Effector memory CD4-positive, alpha-beta T cell (primary cell): Measurements from ENCODE around the gene ZNF609.
"Not testable (repeated sequence)": the region's sequence is repeated elsewhere in the genome, so short reads cannot be mapped to it uniquely, and the experiment has no call there.

Experiments
- DNase-seq, 3 donors: peaks; one replicate each; pipeline ENCODE4 v3.0.0-alpha.2; 2020
- H3K27ac ChIP-seq: 2 replicates; pipeline ENCODE4 v1.7.0; 2013; ENCODE audit warnings: mild to moderate bottlenecking, low read length, moderate library complexity; ENCODE audit not compliant: insufficient read depth, poor library complexity, severe bottlenecking
- H3K27me3 ChIP-seq: replicated peaks from 2 replicates; pipeline ENCODE4 v1.7.0; 2013; ENCODE audit warnings: mild to moderate bottlenecking, low read length; ENCODE audit not compliant: insufficient read depth, control insufficient read depth, poor library complexity, severe bottlenecking
- H3K36me3 ChIP-seq: 2 replicates; pipeline ENCODE4 v1.7.0; 2013; ENCODE audit warnings: mild to moderate bottlenecking, low read length, moderate library complexity; ENCODE audit not compliant: control insufficient read depth, insufficient read depth
- H3K4me1 ChIP-seq: 2 replicates; pipeline ENCODE4 v1.7.0; 2013; ENCODE audit warnings: low read length, mild to moderate bottlenecking; ENCODE audit not compliant: control insufficient read depth, insufficient read depth, poor library complexity, severe bottlenecking
- H3K4me3 ChIP-seq: 2 replicates; pipeline ENCODE4 v1.7.0; 2013; ENCODE audit warnings: low read length, low read depth, mild to moderate bottlenecking; ENCODE audit not compliant: insufficient read depth, poor library complexity, severe bottlenecking
- H3K9me3 ChIP-seq: 2 replicates; pipeline ENCODE4 v1.7.0; 2013; ENCODE audit warnings: mild to moderate bottlenecking, low read length, moderate library complexity; ENCODE audit not compliant: control insufficient read depth

The ZNF609 gene

GRCh38 chr15:64640146-64640871 lies 179.9 kb downstream of the ZNF609 start:
- no peak for DNase-seq
- no peaks in the 10 kb centered on the region for H3K27me3 ChIP-seq
- no peaks in the 10 kb centered on the region for H3K9me3 ChIP-seq
- no peak overlapping the region for H3K4me3 ChIP-seq
- no peak overlapping the region for H3K27ac ChIP-seq
- H3K4me1 ChIP-seq = peaks cover 17% of the 10 kb centered on the region
- peaks cover 5% of the 10 kb centered on the region for H3K36me3 ChIP-seq

GRCh38 chr15:64642875-64643274 lies 182.5 kb downstream of the ZNF609 start:
- Histone ChIP-seq H3K4me1 (peaks cover 7% of the 10 kb centered on the region), H3K9me3 (no peaks in the 10 kb centered on the region), H3K4me3 (no peak overlapping the region), H3K27me3 (no peaks in the 10 kb centered on the region), H3K36me3 (no peaks in the 10 kb centered on the region), H3K27ac (no peak overlapping the region)
- DNase-seq = no peak

GRCh38 chr15:64643685-64644084 lies 183.3 kb downstream of the ZNF609 start:
- H3K36me3 ChIP-seq = no peaks in the 10 kb centered on the region
- H3K27me3 ChIP-seq = no peaks in the 10 kb centered on the region
- no peak for DNase-seq
- no peaks in the 10 kb centered on the region for H3K9me3 ChIP-seq
- H3K4me1 ChIP-seq = peaks cover 7% of the 10 kb centered on the region
- no peak overlapping the region for H3K27ac ChIP-seq
- H3K4me3 ChIP-seq = no peak overlapping the region

GRCh38 chr15:64644811-64645210 lies 184.4 kb downstream of the ZNF609 start:
- H3K9me3 ChIP-seq, H3K4me1 ChIP-seq, H3K36me3 ChIP-seq, H3K4me3 ChIP-seq, DNase-seq, H3K27ac ChIP-seq, H3K27me3 ChIP-seq: not testable (repeated sequence)

GRCh38 chr15:64645995-64646394 lies 185.6 kb downstream of the ZNF609 start:
- H3K27me3 ChIP-seq = no peaks in the 10 kb centered on the region
- DNase-seq = no peak
- no peak overlapping the region for H3K27ac ChIP-seq
- no peaks in the 10 kb centered on the region for H3K9me3 ChIP-seq
- no peaks in the 10 kb centered on the region for H3K36me3 ChIP-seq
- no peak overlapping the region for H3K4me3 ChIP-seq
- peaks cover 10% of the 10 kb centered on the region for H3K4me1 ChIP-seq

- Histone ChIP-seq H3K27me3 (no peaks in the 10 kb centered on the region), H3K27ac (no peak overlapping the region), H3K36me3 (no peaks in the 10 kb centered on the region), H3K4me3 (no peak overlapping the region), H3K4me1 (peaks cover 23% of the 10 kb centered on the region), H3K9me3 (no peaks in the 10 kb centered on the region)
- DNase-seq = no peak
These were observed 187.0 kb downstream of the ZNF609 start for GRCh38 chr15:64647367-64647766.

- H3K27ac ChIP-seq = peak overlapping the region; percentile 23
- no peak for DNase-seq
- H3K4me3 ChIP-seq = no peak overlapping the region
- H3K4me1 ChIP-seq = peaks cover 25% of the 10 kb centered on the region
- H3K36me3 ChIP-seq = no peaks in the 10 kb centered on the region
- no peaks in the 10 kb centered on the region for H3K27me3 ChIP-seq
- H3K9me3 ChIP-seq = no peaks in the 10 kb centered on the region
These were observed 190.2 kb downstream of the ZNF609 start for GRCh38 chr15:64650552-64650951.

- Histone ChIP-seq H3K9me3 (no peaks in the 10 kb centered on the region), H3K27ac (peak overlapping the region; percentile 55), H3K4me3 (no peak overlapping the region), H3K27me3 (no peaks in the 10 kb centered on the region), H3K4me1 (peaks cover 25% of the 10 kb centered on the region), H3K36me3 (no peaks in the 10 kb centered on the region)
- peak; percentile 7 to 23 (median 22) for DNase-seq
These were observed 191.3 kb downstream of the ZNF609 start for GRCh38 chr15:64651601-64652191.

- H3K36me3 ChIP-seq = peaks cover 3% of the 10 kb centered on the region
- peaks cover 25% of the 10 kb centered on the region for H3K4me1 ChIP-seq
- no peak for DNase-seq
- H3K27ac ChIP-seq = no peak overlapping the region
- H3K4me3 ChIP-seq = no peak overlapping the region
- no peaks in the 10 kb centered on the region for H3K9me3 ChIP-seq
- no peaks in the 10 kb centered on the region for H3K27me3 ChIP-seq
These were observed 193.4 kb downstream of the ZNF609 start for GRCh38 chr15:64653757-64654156.

GRCh38 chr15:64656508-64656907 lies 196.1 kb downstream of the ZNF609 start:
- Histone ChIP-seq H3K4me1 (peaks cover 13% of the 10 kb centered on the region), H3K4me3 (no peak overlapping the region), H3K36me3 (peaks cover 3% of the 10 kb centered on the region), H3K27ac (no peak overlapping the region), H3K9me3 (no peaks in the 10 kb centered on the region), H3K27me3 (no peaks in the 10 kb centered on the region)
- no peak for DNase-seq
